Neuron (in vitro differentiated cells): ENCODE results near the gene SPOP.

Experiments used
- H2AFZ ChIP-seq: one replicate; pipeline ENCODE4 v1.6.1; 2013; ENCODE audit warnings: low read depth, mild to moderate bottlenecking, inconsistent platforms, low read length, moderate library complexity
- H3K27me3 ChIP-seq: one replicate; pipeline ENCODE4 v1.6.1; 2013; ENCODE audit warnings: low read length; ENCODE audit not compliant: insufficient read depth
- H3K36me3 ChIP-seq: one replicate; pipeline ENCODE4 v1.6.1; 2013; ENCODE audit warnings: low read length; ENCODE audit not compliant: insufficient read depth
- H3K4me1 ChIP-seq: one replicate; pipeline ENCODE4 v1.6.1; 2013; ENCODE audit warnings: low read length; ENCODE audit not compliant: insufficient read depth
- H3K4me3 ChIP-seq: 2 replicates; pipeline ENCODE4 v1.5.1; 2013; ENCODE audit warnings: mild to moderate bottlenecking, low read length, moderate library complexity
- H3K9me3 ChIP-seq: one replicate; pipeline ENCODE4 v1.6.1; 2013; ENCODE audit warnings: low read length

The SPOP gene

DNA sequence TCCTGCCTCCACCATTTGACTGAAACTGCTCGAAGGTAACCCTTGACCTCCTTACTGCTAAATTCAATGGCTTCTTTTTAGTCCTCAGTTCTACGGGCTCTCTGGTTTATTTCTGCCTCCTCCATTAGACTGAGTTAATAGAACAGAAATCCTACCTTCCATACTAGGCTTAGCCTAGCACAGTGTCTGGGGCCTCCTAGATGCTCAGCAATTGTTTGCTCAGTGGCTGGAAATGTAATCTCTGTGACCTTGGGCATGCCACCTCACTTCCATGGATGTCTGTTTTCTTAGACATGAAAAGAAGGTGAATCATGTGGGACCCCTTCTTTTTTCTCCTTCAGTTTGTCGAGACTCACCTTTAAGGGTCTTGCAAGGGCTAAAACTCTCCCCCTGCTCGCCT lies 82.6 kb downstream of the SPOP start:
- H3K4me1 ChIP-seq: no peaks in the 10 kb centered on the region
- H3K27me3 ChIP-seq: no peaks in the 10 kb centered on the region
- no peak overlapping the region for H3K4me3 ChIP-seq
- no peaks in the 10 kb centered on the region for H3K9me3 ChIP-seq
- peaks cover 39% of the 10 kb centered on the region for H3K36me3 ChIP-seq
- H2AFZ ChIP-seq: no peak overlapping the region

DNA sequence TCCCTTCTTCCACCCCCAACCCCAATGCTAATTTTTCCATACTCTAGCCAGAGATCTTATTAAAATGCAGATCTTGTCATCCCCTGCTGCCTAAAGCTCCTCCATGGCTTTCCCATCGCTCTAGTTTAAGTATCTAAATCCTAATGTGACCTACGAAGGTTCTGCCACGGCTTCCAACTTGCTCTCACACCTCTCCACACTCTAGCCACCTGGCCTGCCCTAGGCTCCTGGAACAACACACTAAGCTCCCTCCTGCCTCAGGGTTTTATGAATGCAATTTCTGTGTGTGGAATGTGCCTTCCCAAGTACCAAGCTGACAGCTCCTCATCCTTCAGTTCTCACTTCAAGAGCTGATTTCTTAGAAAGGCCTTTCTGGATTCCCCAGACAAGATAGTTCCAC lies 85.6 kb downstream of the SPOP start:
- no peaks in the 10 kb centered on the region for H3K27me3 ChIP-seq
- no peaks in the 10 kb centered on the region for H3K9me3 ChIP-seq
- no peak overlapping the region for H3K4me3 ChIP-seq
- no peaks in the 10 kb centered on the region for H3K4me1 ChIP-seq
- H3K36me3 ChIP-seq: peaks cover 13% of the 10 kb centered on the region
- H2AFZ ChIP-seq: no peak overlapping the region

DNA sequence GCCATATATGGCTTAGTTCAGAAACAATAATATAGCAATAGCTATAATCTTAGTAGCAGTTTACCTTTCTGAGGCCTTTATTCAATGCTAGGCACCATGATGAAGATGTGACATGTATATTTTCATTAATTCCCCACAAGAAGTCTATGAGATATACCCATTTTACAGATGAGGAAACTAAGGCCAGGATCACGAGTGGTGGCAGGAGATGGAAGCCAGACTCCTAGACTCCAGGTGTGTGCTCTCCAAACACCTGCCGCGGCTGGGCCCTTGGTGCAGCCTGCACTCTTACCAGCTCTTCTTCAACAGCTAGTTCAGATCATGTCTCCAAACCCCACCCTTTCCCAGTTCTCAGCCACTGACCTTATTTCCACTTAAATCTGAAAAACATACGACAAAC lies 87.0 kb downstream of the SPOP start:
- peaks cover 5% of the 10 kb centered on the region for H3K36me3 ChIP-seq
- no peaks in the 10 kb centered on the region for H3K4me1 ChIP-seq
- H3K27me3 ChIP-seq: no peaks in the 10 kb centered on the region
- H2AFZ ChIP-seq: no peak overlapping the region
- H3K4me3 ChIP-seq: no peak overlapping the region
- no peaks in the 10 kb centered on the region for H3K9me3 ChIP-seq

- peaks cover 3% of the 10 kb centered on the region for H3K36me3 ChIP-seq
- no peaks in the 10 kb centered on the region for H3K27me3 ChIP-seq
- H3K4me3 ChIP-seq: no peak overlapping the region
- H2AFZ ChIP-seq: no peak overlapping the region
- no peaks in the 10 kb centered on the region for H3K9me3 ChIP-seq
- H3K4me1 ChIP-seq: no peaks in the 10 kb centered on the region
Measured at GRCh38 chr17:49589577-49589927, 88.3 kb downstream of the SPOP start.

DNA sequence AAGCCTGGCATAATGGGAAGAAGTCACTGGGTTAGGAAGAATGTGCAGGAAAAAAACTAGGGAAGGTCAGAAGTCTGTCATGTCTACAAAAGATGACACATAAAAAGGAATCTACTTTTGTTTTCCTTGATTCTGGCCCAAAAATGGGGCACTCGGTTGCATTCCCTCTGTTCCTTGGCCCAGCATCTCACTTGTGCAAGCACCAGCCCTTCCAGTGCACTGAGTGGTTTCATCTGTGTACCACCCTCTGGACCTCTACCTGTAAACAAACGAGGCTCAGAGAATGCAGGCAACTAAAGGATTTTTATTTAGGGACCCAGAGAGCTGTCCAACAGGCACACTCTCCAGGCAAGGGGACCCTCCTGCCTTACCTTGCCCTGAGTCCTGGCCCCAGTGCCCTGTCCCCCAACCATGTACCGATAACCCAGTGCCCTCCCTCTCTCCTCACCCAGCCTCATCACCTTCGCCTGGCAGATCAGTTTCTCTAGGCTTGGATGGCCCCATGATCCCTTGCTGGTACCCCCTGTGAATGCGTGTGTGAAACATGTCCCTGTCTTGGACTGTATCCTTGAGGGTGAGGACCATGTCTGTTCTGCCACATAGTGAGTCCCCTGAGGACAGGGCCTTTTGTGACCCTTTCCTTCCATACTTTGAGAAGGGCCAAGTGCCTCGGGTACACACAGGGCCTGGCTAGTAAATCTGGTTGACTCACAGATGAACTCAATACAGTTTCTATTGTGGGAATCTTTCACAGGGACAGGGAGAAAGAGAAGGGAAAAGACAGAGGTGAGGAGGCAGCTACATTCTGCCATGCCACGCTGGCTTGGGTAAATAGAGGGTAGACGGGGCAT lies 88.9 kb downstream of the SPOP start:
- Histone ChIP-seq H3K27me3 (no peaks in the 10 kb centered on the region), H3K9me3 (no peaks in the 10 kb centered on the region), H3K4me3 (no peak overlapping the region), H3K4me1 (no peaks in the 10 kb centered on the region), H3K36me3 (no peaks in the 10 kb centered on the region), H2AFZ (no peak overlapping the region)

DNA sequence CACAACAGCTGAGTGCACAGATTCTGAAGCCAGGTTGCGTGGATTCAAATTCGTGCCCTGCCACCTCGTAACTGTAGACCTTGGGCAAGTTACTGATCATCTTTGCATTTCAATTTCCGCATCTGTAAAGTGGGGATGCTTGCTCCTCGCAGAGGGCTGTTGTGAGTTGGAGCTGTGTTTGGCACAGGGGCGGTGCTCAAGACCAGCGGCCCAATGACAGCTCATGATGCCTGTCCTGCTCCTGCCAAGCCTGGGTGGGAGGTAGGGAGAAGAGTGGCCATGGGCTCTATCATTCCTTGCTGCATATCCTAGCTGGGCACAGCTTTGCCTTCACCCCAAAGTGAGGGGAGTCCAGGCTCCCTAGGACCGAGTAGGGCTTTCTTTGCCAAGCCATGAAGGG lies 89.6 kb downstream of the SPOP start:
- H3K9me3 ChIP-seq: no peaks in the 10 kb centered on the region
- H3K4me3 ChIP-seq: no peak overlapping the region
- H3K27me3 ChIP-seq: no peaks in the 10 kb centered on the region
- H3K4me1 ChIP-seq: no peaks in the 10 kb centered on the region
- H2AFZ ChIP-seq: no peak overlapping the region
- H3K36me3 ChIP-seq: no peaks in the 10 kb centered on the region

GRCh38 chr17:49587366-49588073 lies 90.4 kb downstream of the SPOP start:
- Histone ChIP-seq H3K4me3 (no peak overlapping the region), H3K36me3 (no peaks in the 10 kb centered on the region), H3K9me3 (no peaks in the 10 kb centered on the region)

DNA sequence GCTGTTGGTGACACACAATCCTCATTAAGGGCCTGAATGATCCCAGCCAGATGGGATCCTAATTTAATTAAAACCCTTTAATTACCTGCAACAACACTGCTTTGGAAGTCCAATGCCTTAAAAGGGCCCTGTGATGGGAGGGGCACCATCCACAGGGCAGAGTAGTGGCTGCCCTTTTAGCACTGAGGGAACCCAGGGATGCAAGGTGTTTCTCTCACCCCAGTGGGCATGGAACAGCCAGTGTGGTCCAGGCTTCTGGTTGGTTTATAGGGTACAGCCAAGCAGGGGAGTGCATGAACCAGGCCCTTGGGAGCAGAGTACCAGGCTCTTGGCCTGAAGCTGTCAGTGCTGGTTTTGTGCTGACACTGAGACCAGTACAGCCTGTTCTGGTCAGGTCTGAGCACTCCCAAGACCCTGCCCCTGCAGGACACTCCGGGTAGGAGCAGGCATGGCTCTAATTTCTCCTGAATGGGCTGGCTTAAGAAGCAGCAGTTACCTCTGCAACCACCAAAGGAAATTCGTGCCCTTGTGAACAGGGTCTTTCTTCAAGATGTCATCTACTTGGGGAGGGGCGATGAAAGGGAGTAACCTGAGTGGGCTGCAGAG lies 92.4 kb downstream of the SPOP start:
- Histone ChIP-seq H2AFZ (no peak overlapping the region), H3K4me1 (no peaks in the 10 kb centered on the region)

More at GRCh38 chr17:49587366-49588073, 90.4 kb downstream of the SPOP start:
- Histone ChIP-seq H2AFZ (no peak overlapping the region), H3K27me3 (no peaks in the 10 kb centered on the region), H3K4me1 (no peaks in the 10 kb centered on the region)

DNA sequence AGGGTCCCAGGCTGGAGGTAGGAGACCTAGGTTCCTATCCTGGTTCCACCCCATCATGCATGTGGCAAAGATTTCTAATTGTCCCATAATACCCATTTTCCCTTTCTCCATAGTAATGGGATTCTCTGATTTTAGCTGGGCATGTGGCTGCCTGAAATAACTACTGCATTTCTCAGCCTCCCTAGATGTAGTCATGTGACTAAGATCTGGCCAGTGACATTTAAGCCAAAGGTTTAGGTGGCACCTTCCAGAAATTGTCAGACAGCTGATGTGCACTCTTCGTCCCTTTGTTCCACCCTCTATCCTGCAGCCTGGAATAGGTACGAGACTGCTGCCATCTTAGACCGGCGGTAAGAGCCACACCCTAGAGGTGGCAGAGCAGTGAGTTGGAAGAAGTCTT lies 94.0 kb downstream of the SPOP start:
- Histone ChIP-seq H3K4me1 (no peaks in the 10 kb centered on the region), H3K36me3 (no peaks in the 10 kb centered on the region), H2AFZ (no peak overlapping the region), H3K27me3 (no peaks in the 10 kb centered on the region), H3K4me3 (no peak overlapping the region), H3K9me3 (no peaks in the 10 kb centered on the region)

More for the DNA sequence above, 92.4 kb downstream of the SPOP start:
- Histone ChIP-seq H3K9me3 (no peaks in the 10 kb centered on the region), H3K27me3 (no peaks in the 10 kb centered on the region), H3K36me3 (no peaks in the 10 kb centered on the region), H3K4me3 (no peak overlapping the region)

DNA sequence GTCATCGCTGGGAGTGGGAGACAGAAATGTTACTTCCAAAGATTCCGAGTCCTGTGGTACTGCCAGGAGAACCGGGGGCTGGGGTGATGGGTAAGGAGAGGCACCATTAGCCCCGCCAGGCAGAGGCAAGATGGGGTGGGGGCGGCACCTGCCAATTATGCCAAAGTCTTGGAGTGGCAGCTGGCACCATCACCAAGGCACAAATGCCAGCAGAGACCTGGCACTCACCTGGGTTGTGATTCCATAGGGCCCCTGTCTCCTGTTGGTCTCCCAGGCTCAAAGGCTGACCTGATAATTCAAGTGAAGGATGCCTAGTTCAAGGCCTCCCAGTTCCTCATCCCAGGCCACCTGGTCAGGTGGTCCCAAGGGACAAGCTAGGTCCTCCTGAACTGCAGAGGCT lies 94.7 kb downstream of the SPOP start:
- H3K4me1 ChIP-seq: no peaks in the 10 kb centered on the region
- H3K36me3 ChIP-seq: no peaks in the 10 kb centered on the region
- no peak overlapping the region for H3K4me3 ChIP-seq
- no peaks in the 10 kb centered on the region for H3K9me3 ChIP-seq
- peaks cover 3% of the 10 kb centered on the region for H3K27me3 ChIP-seq
- H2AFZ ChIP-seq: no peak overlapping the region

- no peaks in the 10 kb centered on the region for H3K9me3 ChIP-seq
- H3K4me1 ChIP-seq: no peaks in the 10 kb centered on the region
- no peaks in the 10 kb centered on the region for H3K36me3 ChIP-seq
- no peak overlapping the region for H3K4me3 ChIP-seq
- H3K27me3 ChIP-seq: peaks cover 7% of the 10 kb centered on the region
- no peak overlapping the region for H2AFZ ChIP-seq
Measured at GRCh38 chr17:49582789-49583188, 95.1 kb downstream of the SPOP start.

GRCh38 chr17:49582055-49582722 lies 95.7 kb downstream of the SPOP start:
- Histone ChIP-seq H3K4me1 (peaks cover 5% of the 10 kb centered on the region), H3K27me3 (peaks cover 13% of the 10 kb centered on the region), H3K9me3 (no peaks in the 10 kb centered on the region), H3K36me3 (no peaks in the 10 kb centered on the region), H3K4me3 (no peak overlapping the region), H2AFZ (no peak overlapping the region)

DNA sequence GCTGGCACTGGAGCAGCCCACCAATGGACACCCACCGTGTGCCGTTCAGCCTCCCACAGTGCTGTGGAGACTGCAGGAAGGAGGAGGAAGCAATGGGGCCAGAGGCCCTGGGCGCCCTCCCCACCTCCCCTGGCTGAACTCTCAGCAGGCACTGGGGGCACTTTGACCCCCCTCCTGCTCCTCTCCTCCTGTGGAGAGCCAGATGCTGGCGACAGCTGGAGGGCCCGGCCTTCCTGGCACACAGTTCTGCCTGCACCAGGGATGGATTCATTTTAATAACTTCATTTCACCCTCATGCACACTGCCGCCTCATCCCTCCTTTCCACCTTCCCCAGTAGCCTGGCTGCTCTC lies 96.3 kb downstream of the SPOP start:
- Histone ChIP-seq H3K36me3 (no peaks in the 10 kb centered on the region), H2AFZ (no peak overlapping the region), H3K9me3 (no peaks in the 10 kb centered on the region), H3K4me1 (peaks cover 11% of the 10 kb centered on the region), H3K27me3 (peaks cover 18% of the 10 kb centered on the region), H3K4me3 (no peak overlapping the region)
